EH (cell line): Measurements from ENCODE around the gene STARD13.

Experiments
- DNase-seq: peaks from one replicate; pipeline ENCODE4 v3.0.0-alpha.2; 2015; ENCODE audit warnings: low read depth

Gene STARD13

DNA sequence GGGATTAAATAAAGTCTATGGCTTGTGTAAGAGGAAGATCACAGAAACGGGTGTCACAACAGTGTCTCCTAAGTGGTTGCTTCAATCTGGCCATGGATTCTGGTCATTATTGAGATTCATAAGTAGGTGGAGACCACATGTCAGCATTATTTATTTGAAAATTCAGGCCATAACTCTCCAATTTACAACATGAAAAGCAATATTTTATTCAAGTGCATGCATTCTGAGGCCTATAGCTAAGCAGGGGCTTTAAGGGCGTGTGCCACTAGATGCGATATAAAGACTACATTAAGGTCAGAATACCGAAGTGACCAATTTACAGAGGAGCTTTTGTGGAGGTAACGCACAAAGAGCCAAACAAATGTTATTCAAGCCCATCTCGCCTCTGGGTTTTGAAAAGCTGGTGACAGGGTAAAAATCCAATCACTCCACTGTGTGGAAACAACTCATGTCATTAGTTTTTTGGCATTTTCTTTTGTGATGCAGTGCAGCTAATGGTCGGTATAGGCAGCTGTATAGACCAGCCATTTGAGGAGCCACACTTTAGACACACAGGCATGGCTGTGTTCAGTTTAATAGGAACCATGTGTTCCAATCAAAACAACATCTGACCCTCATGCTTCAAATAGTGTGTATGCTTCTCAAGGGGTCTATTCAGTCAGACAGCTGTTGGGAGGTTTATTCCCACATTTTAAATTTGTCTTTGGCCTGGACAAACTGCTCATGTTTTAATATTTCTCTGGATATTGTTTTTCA lies 145.6 kb downstream of the STARD13 start:
- DNase-seq: no peak

DNA sequence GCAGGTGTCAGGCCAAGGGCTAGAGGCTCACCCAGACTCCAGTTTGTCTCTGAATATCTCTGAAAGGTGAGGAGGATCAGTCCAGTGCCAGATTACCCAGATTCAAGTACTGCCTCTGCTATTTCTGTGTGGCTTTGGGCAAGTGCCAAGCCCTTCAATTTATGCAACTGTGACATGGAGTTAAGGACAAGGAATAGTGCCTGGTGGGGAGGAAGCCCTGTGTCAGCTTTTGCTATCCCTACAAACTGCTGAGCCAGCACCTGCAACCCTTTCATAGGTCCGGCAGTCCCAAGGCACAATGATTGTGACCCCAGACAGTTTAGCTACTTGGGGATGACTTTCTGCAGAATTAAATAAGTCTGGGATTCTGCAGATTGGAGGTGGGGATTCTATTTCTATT lies 146.4 kb downstream of the STARD13 start:
- DNase-seq: no peak

- no peak for DNase-seq
These were observed 147.1 kb downstream of the STARD13 start for GRCh38 chr13:33138441-33138840.

- DNase-seq: no peak
These were observed 147.8 kb downstream of the STARD13 start for GRCh38 chr13:33137721-33138120.

DNA sequence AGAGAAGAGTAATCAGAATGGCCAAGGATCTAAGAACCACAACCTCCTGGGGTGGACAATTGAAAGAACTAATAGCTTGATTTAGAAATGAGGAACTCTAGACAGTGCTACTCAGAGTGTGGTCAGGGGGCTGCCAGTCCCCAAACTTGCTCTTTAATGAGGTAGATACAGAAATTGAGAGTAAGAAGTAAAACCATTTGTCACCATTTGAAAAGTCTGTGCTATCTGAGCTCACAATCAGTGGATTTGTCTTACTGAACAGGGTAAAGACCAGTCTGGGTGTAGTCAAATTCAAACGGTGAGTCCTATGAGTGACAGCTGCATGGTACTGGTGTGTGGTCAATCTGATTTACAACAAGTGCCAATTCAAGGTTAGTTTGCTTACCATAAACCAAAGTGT lies 150.5 kb downstream of the STARD13 start:
- DNase-seq: no peak

DNA sequence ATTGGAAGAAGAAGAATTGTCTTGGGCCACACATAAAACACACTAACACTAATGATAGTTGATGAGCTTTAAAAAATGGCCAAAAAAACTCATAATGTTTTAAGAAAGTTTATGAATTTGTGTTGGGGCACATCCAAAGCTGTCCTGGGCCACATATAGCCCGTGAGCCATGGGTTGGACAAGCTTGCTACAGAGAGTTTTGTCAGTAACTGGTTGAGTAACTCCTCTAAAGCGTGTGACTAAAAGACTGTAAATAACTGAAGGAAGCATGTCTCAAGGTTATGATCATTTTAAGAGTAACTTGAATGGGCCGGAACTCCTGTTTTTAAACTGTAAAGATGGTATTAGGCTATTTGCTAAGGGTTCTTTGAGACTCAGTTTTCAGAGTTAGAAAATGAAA lies 151.3 kb downstream of the STARD13 start:
- DNase-seq: no peak

GRCh38 chr13:33132644-33133440 lies 152.7 kb downstream of the STARD13 start:
- DNase-seq: peak; percentile 69

GRCh38 chr13:33129886-33130285 lies 155.7 kb downstream of the STARD13 start:
- DNase-seq: no peak

DNA sequence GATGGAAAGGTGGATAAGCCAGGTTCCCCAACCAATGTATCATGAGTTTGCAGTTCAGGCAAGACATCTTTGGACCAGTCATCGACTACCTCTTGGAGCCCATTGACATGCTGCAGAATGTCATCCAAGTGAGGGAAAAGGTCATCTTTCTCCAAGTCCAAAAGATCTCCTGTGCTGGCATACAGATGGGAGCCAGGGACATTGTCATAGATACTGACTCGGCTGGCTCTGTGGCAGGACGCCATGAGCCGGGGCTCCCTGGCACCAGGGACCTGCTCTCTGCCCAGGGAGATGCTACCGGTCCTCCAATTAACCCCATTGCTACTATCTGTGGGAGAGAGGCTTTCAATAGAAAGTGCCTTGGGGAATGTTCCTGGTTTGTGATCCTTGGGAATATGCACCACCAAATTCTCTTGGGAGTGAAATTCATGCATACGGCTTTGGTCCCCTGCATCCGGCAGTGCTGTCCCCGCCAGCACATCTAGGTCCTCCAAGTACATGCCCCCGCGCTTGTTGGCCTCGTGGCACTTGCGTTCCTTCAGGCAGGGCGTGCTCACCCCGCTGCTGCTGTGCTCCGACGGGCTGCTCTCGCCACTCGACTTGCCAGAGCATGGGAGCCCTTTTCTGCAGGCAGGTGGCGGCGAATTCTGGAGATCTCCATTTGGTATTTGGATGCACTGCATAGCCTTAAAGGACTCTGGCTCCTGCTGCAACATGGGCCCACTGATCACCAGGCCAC lies 156.3 kb downstream of the STARD13 start:
- DNase-seq: no peak

DNA sequence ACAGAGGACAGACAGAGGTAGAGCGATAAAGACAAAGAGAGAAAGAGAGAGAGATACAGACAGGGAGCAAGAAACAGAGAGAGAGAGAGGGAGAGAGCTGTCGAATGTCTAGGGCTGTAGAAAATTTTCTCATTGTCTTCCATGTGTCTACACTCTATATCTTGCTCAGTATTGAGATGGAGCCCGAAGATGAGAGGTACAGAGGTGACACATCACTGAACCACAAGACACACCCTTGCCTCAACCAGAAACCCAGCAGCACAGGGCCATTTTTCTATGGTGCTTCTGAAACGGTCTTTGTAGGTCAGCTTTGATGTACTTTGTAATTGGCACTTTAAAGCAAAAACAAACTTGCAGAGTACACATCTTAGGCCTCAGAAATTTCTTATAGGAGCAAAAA lies 157.4 kb downstream of the STARD13 start:
- DNase-seq: no peak

DNA sequence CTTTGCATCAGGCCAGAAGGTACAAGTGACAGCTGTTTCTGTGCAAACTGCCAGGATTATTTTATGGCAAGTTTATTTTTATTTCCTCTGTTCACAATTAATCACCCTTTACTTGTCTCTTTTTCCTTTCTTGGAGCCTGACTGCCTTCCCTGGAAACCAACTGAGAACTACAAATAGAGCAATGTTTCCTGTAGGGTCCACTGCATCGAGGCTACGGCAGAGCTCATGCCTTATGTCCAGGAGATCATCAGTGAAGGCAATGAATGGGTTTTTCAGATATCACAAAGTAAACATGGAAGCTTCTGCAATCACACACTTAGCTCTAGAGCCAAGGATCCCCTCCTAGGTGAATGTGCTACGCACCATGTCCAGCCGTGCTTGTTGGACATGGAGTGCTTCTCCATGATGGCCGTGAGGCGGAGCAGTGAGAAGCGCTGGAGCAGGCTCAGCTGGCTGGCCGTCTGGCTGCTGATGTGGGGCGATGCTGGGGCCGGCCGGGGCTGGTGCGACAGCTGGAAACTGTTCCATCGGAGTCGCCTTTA lies 158.5 kb downstream of the STARD13 start:
- peak; percentile 81 for DNase-seq

- peak; percentile 99 for DNase-seq
These were observed 159.6 kb downstream of the STARD13 start for GRCh38 chr13:33125821-33126570.

DNA sequence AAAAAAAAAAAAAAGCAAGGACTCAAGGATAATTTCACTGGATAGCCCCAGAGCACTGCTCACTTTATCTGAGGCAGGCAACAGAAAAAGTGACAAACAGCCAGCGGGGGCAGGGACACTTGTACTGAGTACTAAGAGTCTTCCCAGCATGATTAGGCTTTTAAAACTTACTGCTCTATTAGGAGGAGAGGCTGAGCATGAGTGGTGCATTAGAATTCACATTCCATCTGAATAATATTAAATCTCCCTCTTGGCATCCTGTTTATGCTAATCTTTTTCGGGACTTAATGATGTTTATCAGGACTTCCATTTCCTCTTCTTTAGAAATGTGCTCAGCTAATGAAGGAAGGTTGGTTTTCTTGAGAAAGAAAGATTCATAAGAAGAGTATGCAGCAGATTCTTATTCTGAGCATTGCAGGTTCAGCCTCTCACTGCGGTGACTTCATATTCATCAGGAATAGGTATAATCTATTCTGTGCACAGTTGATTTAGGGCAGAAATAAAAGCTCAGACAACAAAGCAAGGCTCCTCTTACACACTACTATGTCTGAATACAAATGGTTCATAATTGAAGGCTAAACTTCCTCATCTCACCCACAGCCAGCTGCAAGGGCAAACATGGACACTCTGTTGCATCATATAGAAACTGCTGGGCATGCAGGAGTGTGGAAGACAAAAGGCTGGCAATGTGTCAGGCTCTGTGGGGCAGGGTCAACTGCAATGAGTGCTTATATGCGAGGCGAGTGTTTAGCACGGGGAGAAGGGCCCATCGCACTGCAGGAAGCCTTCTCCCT lies 162.3 kb downstream of the STARD13 start:
- peak; percentile 94 for DNase-seq

- peak; percentile 84 for DNase-seq
These were observed 165.6 kb downstream of the STARD13 start for GRCh38 chr13:33119856-33120543.

- DNase-seq: peak; percentile 79
These were observed 166.4 kb downstream of the STARD13 start for GRCh38 chr13:33119022-33119781.

GRCh38 chr13:33116321-33117010 lies 169.1 kb downstream of the STARD13 start:
- DNase-seq: no peak

DNA sequence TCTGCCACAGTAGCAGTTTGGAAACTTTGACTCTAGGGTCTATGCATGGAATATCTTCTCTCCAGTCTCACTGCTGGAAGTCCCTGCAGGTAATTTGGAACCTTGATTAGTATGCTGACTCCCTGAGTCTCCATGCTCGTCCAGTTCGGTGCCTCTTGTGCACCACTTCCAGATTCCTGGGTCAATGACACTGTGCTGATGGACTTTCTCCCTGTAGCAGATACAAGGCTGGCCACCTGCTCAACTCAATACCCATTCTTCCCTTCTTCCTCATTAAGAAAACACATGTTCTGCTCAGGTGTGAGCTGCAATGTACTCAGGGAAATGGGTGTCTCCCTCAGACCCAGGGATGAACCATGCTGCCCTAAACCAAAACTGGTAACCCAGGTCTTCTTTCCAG lies 170.3 kb downstream of the STARD13 start:
- DNase-seq: no peak

DNA sequence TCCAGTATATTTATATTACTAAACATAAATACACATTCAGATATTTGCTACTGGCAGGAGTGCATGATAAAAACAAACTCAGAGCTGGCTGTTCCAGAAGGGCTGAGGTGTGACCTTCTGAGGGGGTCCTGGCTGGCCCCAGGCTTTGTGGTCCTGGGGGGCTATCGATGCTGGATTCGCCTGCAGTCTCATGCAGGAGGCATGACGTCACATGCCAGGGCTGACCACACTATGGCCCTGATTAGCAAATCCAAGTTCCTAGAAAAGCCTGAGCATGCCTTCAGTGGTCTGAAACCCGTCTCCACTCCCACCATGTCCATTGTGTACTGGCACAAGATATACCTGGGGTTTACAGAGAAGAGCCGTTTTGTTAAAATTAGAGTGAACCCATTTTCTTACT lies 171.4 kb downstream of the STARD13 start:
- no peak for DNase-seq

DNA sequence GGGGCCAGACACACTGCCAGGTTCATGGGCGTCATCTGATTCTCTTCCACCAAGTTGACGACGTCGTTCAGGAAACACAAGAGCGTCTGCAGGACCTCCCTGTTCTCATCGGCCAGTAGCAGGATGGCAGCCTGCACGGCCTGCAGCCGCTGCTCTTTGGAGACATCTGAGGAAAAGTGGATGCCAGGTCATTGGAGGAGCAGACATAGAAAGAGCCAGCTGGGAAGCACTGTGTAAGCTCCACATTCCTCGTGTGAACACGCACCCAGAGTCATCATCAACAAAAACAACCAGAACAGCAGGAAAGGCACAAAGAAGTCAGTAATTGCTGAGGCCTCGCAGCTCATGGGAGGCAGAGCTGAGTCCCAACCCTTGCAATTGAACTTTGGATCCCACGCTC lies 172.8 kb downstream of the STARD13 start:
- DNase-seq: peak; percentile 63
